Naive B cell (primary cell): ENCODE results near the gene SORCS2. TPM values are rescaled to one million over a fixed set of nuclear protein-coding genes. Genes with fewer than 3 reads are reported as not detected.

ENCODE experiments used
- ATAC-seq, 2 donors: fragments of 150-1000 bp; cut with Tn5 transposase; 2 replicates each; pipeline ENCODE4 v1.10.0; 2021; ENCODE audit warnings: low read depth in 2 of 2, mild to moderate bottlenecking in 2 of 2, moderate library complexity in 2 of 2
- DNase-seq: peaks from one replicate; pipeline ENCODE4 v3.0.0; 2022
- H3K27ac Mint-ChIP-seq, 6 donors: one replicate each; pipeline ENCODE4 v1.8.0; 2020 to 2022; ENCODE audit warnings: mild to moderate bottlenecking in 6 of 6, mixed read lengths in 6 of 6, moderate library complexity in 5 of 6, inconsistent platforms in 2 of 6
- H3K27me3 Mint-ChIP-seq, 3 donors: one replicate each; pipeline ENCODE4 v1.8.0; 2021 to 2022; ENCODE audit warnings: mixed read lengths in 3 of 3, mild to moderate bottlenecking in 1 of 3
- H3K36me3 Mint-ChIP-seq, 2 donors: one replicate each; pipeline ENCODE4 v1.8.0; 2020 to 2022; ENCODE audit warnings: mixed read lengths in 2 of 2, inconsistent platforms in 1 of 2, mild to moderate bottlenecking in 1 of 2
- H3K4me1 Mint-ChIP-seq, 3 donors: one replicate each; pipeline ENCODE4 v1.8.0; 2020 to 2022; ENCODE audit warnings: mixed read lengths in 3 of 3, inconsistent platforms in 1 of 3, mild to moderate bottlenecking in 1 of 3, moderate library complexity in 1 of 3
- H3K4me3 Mint-ChIP-seq, 8 donors: one replicate each; pipeline ENCODE4 v1.8.0; 2020 to 2022; ENCODE audit warnings: mild to moderate bottlenecking in 8 of 8, mixed read lengths in 8 of 8, moderate library complexity in 8 of 8, inconsistent platforms in 2 of 8
- H3K9me3 Mint-ChIP-seq, 7 donors: one replicate each; pipeline ENCODE4 v1.8.0; 2020 to 2022; ENCODE audit warnings: mixed read lengths in 7 of 7, mild to moderate bottlenecking in 5 of 7, inconsistent platforms in 2 of 7, moderate library complexity in 1 of 7
- polyA plus RNA-seq, 6 donors: library from polyadenylated mRNA; unstranded; fragments of 300-500 nt; fragmentation: Illumina TruSeq; gene quantifications; one replicate each; pipeline ENCODE4 v1.2.3, GENCODE V29; 2021; ENCODE audit warnings: low read depth in 6 of 6

The SORCS2 gene
- polyA plus RNA-seq, 6 donors from 2014 or later: not detected

DNA sequence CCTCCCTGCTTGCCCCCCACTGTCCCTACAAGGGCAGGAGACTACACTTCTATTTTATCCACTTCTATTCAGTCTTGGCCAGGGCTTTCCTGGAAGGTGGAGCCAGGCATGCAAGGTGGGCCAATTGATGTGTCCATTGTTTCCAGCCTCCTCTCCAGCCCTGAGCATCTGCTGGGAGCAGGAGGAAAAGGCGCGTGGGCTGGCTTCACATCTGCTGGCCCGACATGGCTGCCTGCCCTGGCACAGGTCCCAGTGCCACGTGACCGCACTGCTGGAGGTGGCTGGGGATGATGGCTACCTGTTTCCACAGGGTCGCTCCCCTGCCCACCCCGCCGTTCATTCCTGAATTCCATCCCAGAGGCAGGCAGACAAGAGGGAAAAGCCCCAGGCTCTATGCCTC is 499.6 kb downstream of the SORCS2 start:
- Mint-ChIP-seq H3K4me3 (no peak overlapping the region), H3K27ac (no peak overlapping the region), H3K27me3 (peaks cover 0 to under 1% (median 0%) of the 10 kb centered on the region in 3 donors), H3K9me3 (peaks cover 0 to 7% (median 5%) of the 10 kb centered on the region in 7 donors), H3K4me1 (no peaks in the 10 kb centered on the region), H3K36me3 (no peaks in the 10 kb centered on the region)
- no peak for ATAC-seq
- no peak for DNase-seq

GRCh38 chr4:7692451-7693236 is 500.3 kb downstream of the SORCS2 start:
- Mint-ChIP-seq H3K27ac (peak overlapping the region in 1 of 6 donors; percentile 32), H3K4me1 (no peaks in the 10 kb centered on the region)

DNA sequence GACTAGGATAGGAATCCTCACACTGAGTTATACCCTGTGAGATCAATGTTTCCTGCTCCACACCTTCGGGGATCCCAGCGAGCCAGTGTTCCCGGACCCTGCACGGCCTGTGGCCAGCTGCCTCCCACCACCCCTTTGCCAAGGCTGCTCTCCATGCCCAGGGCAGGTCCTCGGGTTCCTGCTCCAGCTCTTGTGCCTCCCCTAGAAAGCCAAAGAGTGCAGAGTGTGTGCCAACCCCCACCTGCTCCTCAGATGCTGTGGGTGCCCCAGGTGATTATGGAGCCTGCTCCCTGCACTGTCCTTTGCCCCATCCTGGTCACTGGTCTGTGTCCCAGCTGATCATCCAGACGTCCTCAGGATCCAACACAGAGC is 500.9 kb downstream of the SORCS2 start:
- no peak for ATAC-seq
- no peak overlapping the region for H3K27ac Mint-ChIP-seq
- H3K36me3 Mint-ChIP-seq: no peaks in the 10 kb centered on the region
- H3K4me1 Mint-ChIP-seq: no peaks in the 10 kb centered on the region
- no peak overlapping the region for H3K4me3 Mint-ChIP-seq
- peaks cover 0 to 7% (median 5%) of the 10 kb centered on the region in 7 donors for H3K9me3 Mint-ChIP-seq
- peaks cover under 1 to 7% (median 5%) of the 10 kb centered on the region in 3 donors for H3K27me3 Mint-ChIP-seq
- no peak for DNase-seq

More at GRCh38 chr4:7692451-7693236, 500.3 kb downstream of the SORCS2 start:
- H3K9me3 Mint-ChIP-seq: peaks cover 0 to 7% (median 5%) of the 10 kb centered on the region in 7 donors
- H3K36me3 Mint-ChIP-seq: no peaks in the 10 kb centered on the region
- H3K4me3 Mint-ChIP-seq: no peak overlapping the region
- DNase-seq (no peak), ATAC-seq (no peak)
- peaks cover 0 to 7% (median 5%) of the 10 kb centered on the region in 3 donors for H3K27me3 Mint-ChIP-seq

GRCh38 chr4:7693711-7694110 is 501.4 kb downstream of the SORCS2 start:
- no peak for DNase-seq
- H3K27ac Mint-ChIP-seq: no peak overlapping the region
- peaks cover 5 to 9% (median 7%) of the 10 kb centered on the region in 3 donors for H3K27me3 Mint-ChIP-seq
- H3K4me3 Mint-ChIP-seq: no peak overlapping the region
- ATAC-seq: no peak
- H3K4me1 Mint-ChIP-seq: no peaks in the 10 kb centered on the region
- H3K9me3 Mint-ChIP-seq: peaks cover 0 to 7% (median 5%) of the 10 kb centered on the region in 7 donors
- H3K36me3 Mint-ChIP-seq: no peaks in the 10 kb centered on the region

DNA sequence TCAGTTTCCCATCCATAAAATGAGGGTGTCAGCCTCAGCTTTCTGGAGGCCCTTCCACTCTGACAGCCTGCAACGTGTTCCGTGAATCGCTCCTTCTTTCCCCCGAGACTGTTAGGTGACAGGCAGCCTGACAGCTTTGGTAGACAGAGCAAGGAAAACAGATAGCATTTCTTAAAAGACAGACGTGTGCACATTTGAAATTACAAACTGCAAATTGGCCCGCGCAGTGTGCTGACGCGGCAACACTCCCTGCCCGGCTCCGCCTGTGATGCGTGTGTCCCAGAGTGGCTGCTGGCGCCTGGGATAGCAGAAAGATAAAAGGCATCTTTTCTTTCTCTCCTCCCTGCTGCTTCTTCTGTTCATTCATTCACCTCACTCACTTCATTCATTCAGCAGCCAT is 502.0 kb downstream of the SORCS2 start:
- peaks cover 0 to 7% (median 5%) of the 10 kb centered on the region in 7 donors for H3K9me3 Mint-ChIP-seq
- no peak for DNase-seq
- no peaks in the 10 kb centered on the region for H3K36me3 Mint-ChIP-seq
- no peak overlapping the region for H3K4me3 Mint-ChIP-seq
- H3K27ac Mint-ChIP-seq: peak overlapping the region in 1 of 6 donors; percentile 40
- ATAC-seq: no peak
- H3K4me1 Mint-ChIP-seq: no peaks in the 10 kb centered on the region
- H3K27me3 Mint-ChIP-seq: peaks cover 7 to 13% (median 8%) of the 10 kb centered on the region in 3 donors

DNA sequence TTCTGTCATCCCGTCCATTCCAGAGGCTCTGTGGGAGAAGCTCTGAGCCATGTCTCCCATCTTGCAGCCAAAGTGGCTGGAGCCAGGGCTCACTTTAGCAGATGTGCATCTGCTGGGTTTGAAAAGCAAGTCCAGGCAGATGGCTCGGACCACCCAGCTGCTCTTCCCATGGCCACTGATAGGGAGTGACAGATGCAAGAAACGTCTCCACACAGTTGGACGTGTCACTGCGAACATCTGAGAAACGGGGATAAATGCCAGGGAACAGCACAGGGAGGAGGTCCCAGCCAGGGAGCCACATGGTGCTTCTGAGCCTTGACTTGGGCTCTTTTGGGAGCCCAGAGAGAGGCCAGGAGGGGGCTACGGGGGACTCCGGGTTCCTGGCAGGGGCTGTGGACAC is 505.0 kb downstream of the SORCS2 start:
- ATAC-seq: no peak
- H3K36me3 Mint-ChIP-seq: no peaks in the 10 kb centered on the region
- peaks cover 8 to 24% (median 19%) of the 10 kb centered on the region in 3 donors for H3K27me3 Mint-ChIP-seq
- DNase-seq: no peak
- H3K4me1 Mint-ChIP-seq: no peaks in the 10 kb centered on the region
- no peak overlapping the region for H3K27ac Mint-ChIP-seq
- H3K9me3 Mint-ChIP-seq: peaks cover 0 to 7% (median 1%) of the 10 kb centered on the region in 7 donors
- peak overlapping the region in 1 of 8 donors; percentile 71 for H3K4me3 Mint-ChIP-seq

GRCh38 chr4:7697821-7698220 is 505.5 kb downstream of the SORCS2 start:
- no peaks in the 10 kb centered on the region for H3K4me1 Mint-ChIP-seq
- DNase-seq: no peak
- H3K9me3 Mint-ChIP-seq: peaks cover 0 to 7% (median 1%) of the 10 kb centered on the region in 7 donors
- no peak for ATAC-seq
- peaks cover 8 to 24% (median 19%) of the 10 kb centered on the region in 3 donors for H3K27me3 Mint-ChIP-seq
- peak overlapping the region in 1 of 8 donors; percentile 71 for H3K4me3 Mint-ChIP-seq
- no peaks in the 10 kb centered on the region for H3K36me3 Mint-ChIP-seq
- no peak overlapping the region for H3K27ac Mint-ChIP-seq

GRCh38 chr4:7698584-7698983 is 506.2 kb downstream of the SORCS2 start:
- Mint-ChIP-seq H3K36me3 (no peaks in the 10 kb centered on the region), H3K27ac (no peak overlapping the region), H3K4me1 (no peaks in the 10 kb centered on the region), H3K9me3 (peaks cover 0 to 7% (median 1%) of the 10 kb centered on the region in 7 donors), H3K4me3 (no peak overlapping the region), H3K27me3 (peaks cover 8 to 24% (median 19%) of the 10 kb centered on the region in 3 donors)
- DNase-seq: no peak
- ATAC-seq: no peak

- Mint-ChIP-seq H3K9me3 (peaks cover 0 to 7% (median 1%) of the 10 kb centered on the region in 7 donors), H3K4me1 (no peaks in the 10 kb centered on the region), H3K27me3 (peaks cover 8 to 24% (median 19%) of the 10 kb centered on the region in 3 donors), H3K27ac (no peak overlapping the region), H3K36me3 (no peaks in the 10 kb centered on the region), H3K4me3 (no peak overlapping the region)
- ATAC-seq (no peak), DNase-seq (no peak)
These were observed 506.7 kb downstream of the SORCS2 start for GRCh38 chr4:7699031-7699430.

DNA sequence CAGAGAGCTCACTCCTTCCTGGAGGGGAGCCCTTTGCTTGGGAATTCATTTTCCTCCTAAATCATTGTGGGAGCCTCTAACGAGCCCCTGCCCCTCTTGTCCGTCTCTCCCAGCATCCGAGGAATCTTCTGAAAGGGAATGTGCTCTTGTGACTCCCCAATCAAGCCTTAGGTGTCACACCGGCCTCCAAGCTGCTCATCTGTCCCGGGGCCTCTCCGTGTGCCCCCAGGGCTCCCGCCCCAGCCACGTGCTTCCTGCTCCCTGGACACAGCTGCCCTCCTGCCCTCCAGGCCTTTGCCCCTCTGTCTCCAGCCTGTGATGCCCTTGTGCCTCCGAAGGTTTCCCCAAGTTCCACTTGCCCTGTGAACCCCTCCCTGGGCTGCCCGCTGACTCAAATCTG is 507.5 kb downstream of the SORCS2 start:
- peaks cover 8 to 24% (median 19%) of the 10 kb centered on the region in 3 donors for H3K27me3 Mint-ChIP-seq
- peak overlapping the region in 1 of 6 donors; percentile 65 for H3K27ac Mint-ChIP-seq
- DNase-seq (no peak), ATAC-seq (no peak)
- no peaks in the 10 kb centered on the region for H3K4me1 Mint-ChIP-seq
- peaks cover 0 to 3% (median under 1%) of the 10 kb centered on the region in 7 donors for H3K9me3 Mint-ChIP-seq
- no peak overlapping the region for H3K4me3 Mint-ChIP-seq
- no peaks in the 10 kb centered on the region for H3K36me3 Mint-ChIP-seq

- no peaks in the 10 kb centered on the region for H3K4me1 Mint-ChIP-seq
- H3K9me3 Mint-ChIP-seq: peaks cover 0 to 2% (median 0%) of the 10 kb centered on the region in 7 donors
These were observed 508.3 kb downstream of the SORCS2 start for GRCh38 chr4:7700665-7701064.

GRCh38 chr4:7701866-7702649 is 509.7 kb downstream of the SORCS2 start:
- no peak overlapping the region for H3K27ac Mint-ChIP-seq
- H3K9me3 Mint-ChIP-seq: no peaks in the 10 kb centered on the region
- H3K27me3 Mint-ChIP-seq: peaks cover 8 to 24% (median 18%) of the 10 kb centered on the region in 3 donors
- no peak overlapping the region for H3K4me3 Mint-ChIP-seq
- no peaks in the 10 kb centered on the region for H3K4me1 Mint-ChIP-seq
- H3K36me3 Mint-ChIP-seq: no peaks in the 10 kb centered on the region
- ATAC-seq (no peak), DNase-seq (no peak)

More at GRCh38 chr4:7700665-7701064, 508.3 kb downstream of the SORCS2 start:
- H3K27ac Mint-ChIP-seq: no peak overlapping the region
- no peak for ATAC-seq
- H3K36me3 Mint-ChIP-seq: no peaks in the 10 kb centered on the region
- H3K4me3 Mint-ChIP-seq: no peak overlapping the region
- DNase-seq: no peak
- peaks cover 8 to 24% (median 19%) of the 10 kb centered on the region in 3 donors for H3K27me3 Mint-ChIP-seq

- H3K36me3 Mint-ChIP-seq: no peaks in the 10 kb centered on the region
- H3K9me3 Mint-ChIP-seq: no peaks in the 10 kb centered on the region
- no peak overlapping the region for H3K4me3 Mint-ChIP-seq
- peaks cover 3 to 17% (median 9%) of the 10 kb centered on the region in 3 donors for H3K27me3 Mint-ChIP-seq
- no peak for ATAC-seq
- H3K27ac Mint-ChIP-seq: no peak overlapping the region
- DNase-seq: no peak
- H3K4me1 Mint-ChIP-seq: no peaks in the 10 kb centered on the region
These were observed 511.4 kb downstream of the SORCS2 start for GRCh38 chr4:7703688-7704087.
